ENCODE measurements around the gene FADS6.
A peak's percentile ranks its signal among the peaks of the same experiment; 100 is the strongest.

The FADS6 gene

GRCh38 chr17:74892974-74893911 lies at the start of gene FADS6:
FADS6 (minus strand) TSS chr17:74893633; CDS start chr17:74893595, 38 bp downstream.
- Histone ChIP-seq H3K4me3 (ENCODE audit: low read length) (peak within 1 kb of the TSS; percentile 59), H3K27me3 (ENCODE audit: control insufficient read depth, insufficient read depth, low read length) (peaks cover 51% of the 10 kb centered on the region), H3K4me1 (ENCODE audit: control insufficient read depth, low read depth, low read length) (no peaks in the 10 kb centered on the region), H3K9ac (ENCODE audit: low read length) (no peak within 1 kb of the TSS), H3K27ac (ENCODE audit: low read length) (no peak within 1 kb of the TSS), H3K9me3 (ENCODE audit: control insufficient read depth, low read depth, low read length) (no peaks in the 10 kb centered on the region), H3K36me3 (ENCODE audit: control insufficient read depth, low read depth, low read length) (no peaks in the 10 kb centered on the region)

GRCh38 chr17:74941128-74941725 lies 47.8 kb upstream of the FADS6 start:
- peaks cover 31% of the 10 kb centered on the region for H3K27me3 ChIP-seq (ENCODE audit: control insufficient read depth, insufficient read depth, low read length)
- H3K4me3 ChIP-seq (ENCODE audit: low read length), result no peak overlapping the region
- no peaks in the 10 kb centered on the region for H3K4me1 ChIP-seq (ENCODE audit: control insufficient read depth, low read depth, low read length)

GRCh38 chr17:74939534-74939933 lies 46.1 kb upstream of the FADS6 start:
- Histone ChIP-seq H3K27ac (ENCODE audit: low read length) (no peak overlapping the region), H3K4me3 (ENCODE audit: low read length) (no peak overlapping the region), H3K27me3 (ENCODE audit: control insufficient read depth, insufficient read depth, low read length) (peaks cover 48% of the 10 kb centered on the region), H3K36me3 (ENCODE audit: control insufficient read depth, low read depth, low read length) (no peaks in the 10 kb centered on the region), H3K4me1 (ENCODE audit: control insufficient read depth, low read depth, low read length) (no peaks in the 10 kb centered on the region), H3K9ac (ENCODE audit: low read length) (no peak overlapping the region), H3K9me3 (ENCODE audit: control insufficient read depth, low read depth, low read length) (no peaks in the 10 kb centered on the region)

More at GRCh38 chr17:74941128-74941725, 47.8 kb upstream of the FADS6 start:
- H3K36me3 ChIP-seq (ENCODE audit: control insufficient read depth, low read depth, low read length), result no peaks in the 10 kb centered on the region
- no peak overlapping the region for H3K9ac ChIP-seq (ENCODE audit: low read length)
- no peaks in the 10 kb centered on the region for H3K9me3 ChIP-seq (ENCODE audit: control insufficient read depth, low read depth, low read length)
- H3K27ac ChIP-seq (ENCODE audit: low read length), result no peak overlapping the region

GRCh38 chr17:74938194-74938950 lies 44.9 kb upstream of the FADS6 start:
- no peaks in the 10 kb centered on the region for H3K9me3 ChIP-seq (ENCODE audit: control insufficient read depth, low read depth, low read length)

GRCh38 chr17:74937064-74938051 lies 43.9 kb upstream of the FADS6 start:
- Histone ChIP-seq H3K27ac (ENCODE audit: low read length) (no peak overlapping the region), H3K9ac (ENCODE audit: low read length) (no peak overlapping the region), H3K4me3 (ENCODE audit: low read length) (no peak overlapping the region), H3K36me3 (ENCODE audit: control insufficient read depth, low read depth, low read length) (no peaks in the 10 kb centered on the region), H3K27me3 (ENCODE audit: control insufficient read depth, insufficient read depth, low read length) (peaks cover 70% of the 10 kb centered on the region), H3K4me1 (ENCODE audit: control insufficient read depth, low read depth, low read length) (no peaks in the 10 kb centered on the region), H3K9me3 (ENCODE audit: control insufficient read depth, low read depth, low read length) (no peaks in the 10 kb centered on the region)

More at GRCh38 chr17:74938194-74938950, 44.9 kb upstream of the FADS6 start:
- Histone ChIP-seq H3K4me3 (ENCODE audit: low read length) (no peak overlapping the region), H3K4me1 (ENCODE audit: control insufficient read depth, low read depth, low read length) (no peaks in the 10 kb centered on the region), H3K9ac (ENCODE audit: low read length) (no peak overlapping the region), H3K27ac (ENCODE audit: low read length) (no peak overlapping the region), H3K36me3 (ENCODE audit: control insufficient read depth, low read depth, low read length) (no peaks in the 10 kb centered on the region), H3K27me3 (ENCODE audit: control insufficient read depth, insufficient read depth, low read length) (peaks cover 60% of the 10 kb centered on the region)

DNA sequence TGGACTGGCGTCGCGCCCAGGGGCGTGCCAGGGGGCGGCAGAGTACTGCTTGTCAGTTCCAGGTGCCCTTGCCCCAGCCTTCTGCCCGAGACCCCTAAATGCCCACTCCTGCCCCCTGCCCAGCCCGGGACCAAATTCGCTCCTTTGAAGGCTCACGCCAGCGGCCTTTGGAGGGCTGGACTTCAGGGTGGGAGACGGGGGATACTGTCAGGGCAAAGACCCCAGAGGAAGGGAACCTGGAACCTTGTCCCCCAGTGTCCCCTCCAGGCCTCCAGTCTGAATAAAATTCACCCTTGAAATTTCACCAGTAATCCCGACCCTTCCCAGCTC lies 43.0 kb upstream of the FADS6 start:
- no peaks in the 10 kb centered on the region for H3K36me3 ChIP-seq (ENCODE audit: control insufficient read depth, low read depth, low read length)
- no peak overlapping the region for H3K27ac ChIP-seq (ENCODE audit: low read length)
- no peaks in the 10 kb centered on the region for H3K4me1 ChIP-seq (ENCODE audit: control insufficient read depth, low read depth, low read length)
- H3K9me3 ChIP-seq (ENCODE audit: control insufficient read depth, low read depth, low read length), result no peaks in the 10 kb centered on the region
- H3K27me3 ChIP-seq (ENCODE audit: control insufficient read depth, insufficient read depth, low read length), result peaks cover 73% of the 10 kb centered on the region
- no peak overlapping the region for H3K9ac ChIP-seq (ENCODE audit: low read length)
- H3K4me3 ChIP-seq (ENCODE audit: low read length), result no peak overlapping the region

DNA sequence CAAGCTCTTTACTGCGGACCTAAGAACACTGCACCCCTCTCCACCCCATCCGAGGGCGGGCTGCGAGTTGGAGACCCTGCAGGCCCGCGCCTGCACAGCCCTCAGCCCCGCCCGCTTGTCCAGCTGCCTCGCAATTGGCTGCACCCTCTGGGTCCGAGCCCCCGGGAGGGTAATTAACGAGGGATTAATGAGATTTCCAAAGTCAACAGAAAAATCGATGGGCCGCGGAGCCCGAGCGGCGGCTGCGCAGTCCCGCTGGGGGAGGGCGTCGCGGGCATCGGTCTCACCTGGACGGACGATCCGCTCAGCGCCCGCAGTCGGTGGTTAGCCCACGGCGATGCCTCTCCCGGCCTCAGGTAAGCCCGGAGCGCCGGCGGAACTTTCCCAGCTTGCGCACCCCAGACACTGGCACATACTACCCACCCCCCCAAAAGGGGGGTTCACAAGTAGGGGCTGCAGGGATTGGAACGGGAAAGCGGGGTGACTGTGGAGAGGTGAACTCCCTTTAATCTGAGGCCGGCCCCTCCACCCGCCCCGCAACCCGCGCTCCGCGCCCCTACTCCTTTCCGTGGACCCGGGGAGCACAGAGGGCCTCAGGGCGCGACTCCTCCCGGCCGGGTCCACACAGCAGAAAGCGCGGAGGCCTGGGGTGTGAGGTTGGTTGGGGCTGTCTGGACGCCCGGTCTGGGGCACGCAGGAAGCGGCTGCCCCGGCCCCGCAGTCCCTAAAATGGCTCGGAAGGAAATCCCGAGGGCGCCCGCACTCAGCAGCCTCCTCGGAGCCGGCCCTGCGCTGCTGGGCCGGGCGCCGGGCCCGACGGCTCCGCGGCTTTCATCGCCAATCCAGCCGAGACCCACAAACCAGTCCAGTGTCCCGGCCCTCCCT lies 42.4 kb upstream of the FADS6 start, which contains the start of gene OTOP3:
TSS of gene OTOP3 (plus strand) at position 314 of the 885 bp plus-strand sequence. CDS start at position 338, 24 bp downstream.
- no peak within 1 kb of the TSS for H3K9ac ChIP-seq (ENCODE audit: low read length)
- no peaks in the 10 kb centered on the region for H3K4me1 ChIP-seq (ENCODE audit: control insufficient read depth, low read depth, low read length)
- peak within 1 kb of the TSS; percentile 25 for H3K4me3 ChIP-seq (ENCODE audit: low read length)
- H3K9me3 ChIP-seq (ENCODE audit: control insufficient read depth, low read depth, low read length), result no peaks in the 10 kb centered on the region
- H3K27me3 ChIP-seq (ENCODE audit: control insufficient read depth, insufficient read depth, low read length), result peaks cover 73% of the 10 kb centered on the region
- no peak within 1 kb of the TSS for H3K27ac ChIP-seq (ENCODE audit: low read length)
- H3K36me3 ChIP-seq (ENCODE audit: control insufficient read depth, low read depth, low read length), result no peaks in the 10 kb centered on the region

DNA sequence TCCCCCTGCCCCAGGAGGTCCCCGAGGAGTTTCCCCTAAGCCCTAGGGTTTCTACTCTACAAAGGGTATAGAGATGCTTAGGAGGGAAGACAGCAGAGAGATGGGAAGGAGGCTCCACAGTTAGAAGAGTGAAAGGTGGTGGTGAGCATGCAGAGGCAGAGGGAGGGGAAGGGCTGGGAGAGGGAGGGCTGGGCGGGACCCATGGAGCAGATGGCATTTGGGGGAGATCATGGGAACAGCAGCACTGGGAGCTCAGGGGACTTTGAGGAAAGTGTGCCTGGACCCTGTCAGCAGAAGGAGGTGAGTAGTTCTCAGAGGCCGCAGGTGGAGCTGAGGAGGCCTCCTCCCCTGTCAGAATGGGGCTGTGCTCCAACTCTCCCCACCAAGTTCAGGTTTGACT lies 41.6 kb upstream of the FADS6 start:
- Histone ChIP-seq H3K27me3 (ENCODE audit: control insufficient read depth, insufficient read depth, low read length) (peaks cover 73% of the 10 kb centered on the region), H3K4me3 (ENCODE audit: low read length) (no peak overlapping the region), H3K36me3 (ENCODE audit: control insufficient read depth, low read depth, low read length) (no peaks in the 10 kb centered on the region), H3K27ac (ENCODE audit: low read length) (no peak overlapping the region), H3K9me3 (ENCODE audit: control insufficient read depth, low read depth, low read length) (no peaks in the 10 kb centered on the region), H3K9ac (ENCODE audit: low read length) (no peak overlapping the region), H3K4me1 (ENCODE audit: control insufficient read depth, low read depth, low read length) (no peaks in the 10 kb centered on the region)

DNA sequence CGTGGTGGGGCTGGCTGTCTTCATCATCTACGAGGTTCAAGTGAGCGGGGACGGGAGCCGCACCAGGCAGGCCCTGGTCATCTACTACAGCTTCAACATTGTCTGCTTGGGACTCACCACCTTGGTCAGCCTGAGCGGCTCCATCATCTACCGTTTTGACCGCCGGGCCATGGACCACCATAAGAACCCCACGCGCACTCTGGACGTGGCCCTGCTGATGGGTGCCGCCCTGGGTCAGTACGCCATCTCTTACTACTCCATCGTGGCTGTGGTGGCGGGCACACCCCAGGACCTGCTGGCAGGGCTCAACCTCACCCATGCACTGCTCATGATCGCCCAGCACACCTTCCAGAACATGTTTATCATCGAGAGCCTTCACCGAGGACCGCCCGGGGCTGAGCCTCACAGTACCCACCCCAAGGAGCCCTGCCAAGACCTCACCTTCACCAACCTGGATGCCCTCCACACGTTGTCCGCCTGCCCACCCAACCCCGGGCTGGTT lies 37.2 kb upstream of the FADS6 start:
- Histone ChIP-seq H3K27ac (ENCODE audit: low read length) (no peak overlapping the region), H3K36me3 (ENCODE audit: control insufficient read depth, low read depth, low read length) (no peaks in the 10 kb centered on the region), H3K4me3 (ENCODE audit: low read length) (no peak overlapping the region), H3K27me3 (ENCODE audit: control insufficient read depth, insufficient read depth, low read length) (peaks cover 71% of the 10 kb centered on the region), H3K4me1 (ENCODE audit: control insufficient read depth, low read depth, low read length) (no peaks in the 10 kb centered on the region), H3K9me3 (ENCODE audit: control insufficient read depth, low read depth, low read length) (no peaks in the 10 kb centered on the region), H3K9ac (ENCODE audit: low read length) (no peak overlapping the region)

DNA sequence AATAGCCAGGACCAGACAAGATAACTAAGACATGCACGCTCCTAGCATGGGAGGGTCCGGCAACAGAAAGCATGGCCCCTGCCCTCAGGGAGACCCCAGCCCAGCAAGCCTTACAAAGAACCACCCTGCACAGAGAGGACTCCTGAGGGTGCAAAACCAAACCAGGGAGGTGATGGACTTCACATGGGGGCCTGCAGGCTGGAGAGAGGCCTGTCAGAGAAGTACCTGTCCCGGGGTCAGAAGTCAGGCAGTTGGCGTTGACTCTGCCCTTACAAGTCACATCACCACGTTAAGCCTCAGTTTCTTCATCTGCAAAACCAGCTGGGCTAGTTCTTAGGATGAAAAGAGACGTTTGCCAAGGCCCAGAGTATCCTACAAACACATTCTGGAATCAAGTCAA lies 35.4 kb upstream of the FADS6 start:
- H3K9ac ChIP-seq (ENCODE audit: low read length), result no peak overlapping the region
- no peak overlapping the region for H3K27ac ChIP-seq (ENCODE audit: low read length)
- no peaks in the 10 kb centered on the region for H3K36me3 ChIP-seq (ENCODE audit: control insufficient read depth, low read depth, low read length)
- no peaks in the 10 kb centered on the region for H3K9me3 ChIP-seq (ENCODE audit: control insufficient read depth, low read depth, low read length)
- H3K4me3 ChIP-seq (ENCODE audit: low read length), result no peak overlapping the region
- no peaks in the 10 kb centered on the region for H3K4me1 ChIP-seq (ENCODE audit: control insufficient read depth, low read depth, low read length)
- H3K27me3 ChIP-seq (ENCODE audit: control insufficient read depth, insufficient read depth, low read length), result peaks cover 71% of the 10 kb centered on the region
